GM19468 (cell line): Measurements from ENCODE around the gene VWA8.
"Not testable (repeated sequence)": the region's sequence is repeated elsewhere in the genome, so short reads cannot be mapped to it uniquely, and the experiment has no call there.

Experiments used
- ATAC-seq: cut with Tn5 transposase; IDR thresholded peaks from one replicate; pipeline ENCODE4 v1.9.1; 2021; ENCODE audit warnings: mild to moderate bottlenecking, moderate library complexity, moderate number of reproducible peaks; ENCODE audit not compliant: unreplicated experiment; ENCODE audit errors: extremely low read depth

VWA8 gene

GRCh38 chr13:41660411-41660810 lies 300.5 kb downstream of the VWA8 start:
- ATAC-seq: no peak

DNA sequence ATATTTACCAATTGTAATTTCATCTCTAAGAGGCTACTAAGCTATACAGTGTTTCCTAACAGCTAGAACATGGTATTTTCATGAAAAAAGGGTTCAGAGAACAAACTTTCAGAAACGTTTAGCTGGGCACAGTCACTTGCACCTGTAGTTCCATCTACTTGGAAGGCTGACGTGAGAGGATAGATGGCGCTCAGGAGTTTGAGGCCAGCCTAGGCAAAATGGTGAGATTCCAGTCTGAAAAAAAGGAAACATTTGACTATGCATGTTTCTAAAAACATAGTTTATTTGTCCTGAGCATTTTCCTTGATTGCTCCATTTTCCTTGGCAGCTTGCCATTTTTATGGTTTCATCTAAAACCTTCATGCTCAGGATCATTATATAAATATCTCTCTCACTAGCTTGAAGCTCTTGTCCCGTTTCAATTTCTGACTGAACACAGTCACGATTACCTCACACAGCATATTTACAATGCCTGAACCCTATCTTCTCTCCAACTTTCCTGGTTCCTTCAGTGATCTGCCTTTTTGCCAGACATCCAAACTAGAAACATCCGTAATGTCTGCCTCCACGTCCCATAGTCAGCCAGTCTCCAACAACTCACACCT lies 302.8 kb downstream of the VWA8 start:
- no peak for ATAC-seq

DNA sequence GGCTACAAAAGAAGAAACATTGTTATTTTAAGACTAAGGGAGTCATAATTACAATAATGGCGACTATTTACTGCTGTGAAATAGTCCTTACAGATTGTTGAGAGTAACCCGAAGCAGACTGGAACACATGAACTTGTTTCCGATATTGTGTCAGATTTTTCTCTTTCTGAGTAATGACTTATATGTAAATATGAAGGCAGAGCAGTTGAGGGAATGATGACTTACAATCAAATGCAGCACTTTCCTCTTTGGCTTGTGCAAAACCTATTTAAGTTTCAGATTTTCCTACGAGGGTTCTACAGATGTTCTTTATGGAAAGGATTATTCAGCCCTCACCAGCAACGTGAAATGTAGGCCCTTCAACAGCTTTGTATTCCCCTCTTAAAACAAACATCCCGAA lies 304.9 kb downstream of the VWA8 start:
- ATAC-seq: no peak

DNA sequence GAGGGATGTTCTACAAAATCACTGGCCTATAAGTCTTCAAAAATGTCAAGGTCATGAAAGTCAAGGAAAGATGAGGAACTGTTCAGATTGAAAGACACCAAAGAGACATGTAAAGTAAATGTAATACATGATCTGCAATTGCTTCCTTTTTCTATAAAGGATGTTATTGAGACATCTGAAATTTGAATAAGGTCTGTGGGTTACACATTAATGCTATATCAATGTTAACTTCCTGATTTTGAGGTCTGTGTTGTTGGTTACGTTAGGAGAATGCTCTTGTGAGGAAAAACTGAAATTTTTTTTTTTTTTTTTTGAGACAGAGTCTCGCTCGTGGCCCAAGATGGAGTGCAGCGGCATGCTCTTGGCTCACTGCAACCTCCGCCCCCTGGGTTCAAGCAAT lies 306.1 kb downstream of the VWA8 start:
- no peak for ATAC-seq

- ATAC-seq: no peak
These were observed 308.1 kb downstream of the VWA8 start for GRCh38 chr13:41652735-41653361.

DNA sequence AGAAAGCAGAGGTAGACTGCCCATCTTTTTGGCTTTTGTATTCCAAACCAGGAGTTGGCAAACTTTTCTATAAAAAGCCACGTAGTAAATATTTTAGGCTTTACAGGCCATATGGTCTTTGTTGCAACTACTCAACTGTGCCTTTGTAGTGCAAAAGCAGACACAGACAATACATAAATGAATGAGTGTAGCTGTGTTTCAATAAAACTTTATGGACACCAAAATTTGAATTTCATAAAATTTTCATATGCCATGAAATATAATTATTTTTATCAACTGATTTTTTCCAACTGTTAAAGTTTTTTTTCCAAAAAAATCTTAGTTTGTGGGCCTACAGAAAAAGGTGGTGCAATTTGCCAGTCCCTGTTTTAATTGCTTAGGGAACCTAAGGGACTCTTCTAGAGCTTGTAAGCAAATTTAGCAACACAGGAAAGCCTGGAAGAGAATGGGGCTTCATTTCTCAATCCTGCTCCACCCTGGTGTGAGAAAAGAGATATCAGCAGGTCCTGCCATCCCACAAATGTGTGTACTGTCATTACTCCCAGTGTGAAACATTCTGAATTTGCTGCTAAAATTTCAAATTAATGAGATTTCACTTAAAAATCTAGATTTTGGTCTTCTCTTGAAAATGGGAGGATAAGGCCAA lies 309.4 kb downstream of the VWA8 start:
- no peak for ATAC-seq

DNA sequence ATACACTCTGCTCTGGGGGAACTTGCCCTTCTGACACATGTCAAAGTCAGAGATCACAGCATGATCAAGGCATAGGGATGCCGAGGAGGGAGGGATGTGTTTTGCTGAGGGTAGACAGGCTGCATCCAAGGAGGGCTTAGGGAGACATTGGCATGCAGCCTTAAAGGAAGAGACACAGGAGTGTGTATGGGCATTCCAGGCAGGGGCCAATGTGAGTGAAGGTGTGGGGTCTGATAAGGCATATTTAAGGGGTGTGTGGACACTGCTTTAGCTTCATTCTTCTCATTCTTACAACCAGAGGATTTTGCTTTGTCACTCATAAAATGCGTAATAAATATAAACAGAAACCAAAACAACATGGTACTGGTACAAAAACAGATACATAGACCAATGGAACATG lies 310.2 kb downstream of the VWA8 start:
- no peak for ATAC-seq

DNA sequence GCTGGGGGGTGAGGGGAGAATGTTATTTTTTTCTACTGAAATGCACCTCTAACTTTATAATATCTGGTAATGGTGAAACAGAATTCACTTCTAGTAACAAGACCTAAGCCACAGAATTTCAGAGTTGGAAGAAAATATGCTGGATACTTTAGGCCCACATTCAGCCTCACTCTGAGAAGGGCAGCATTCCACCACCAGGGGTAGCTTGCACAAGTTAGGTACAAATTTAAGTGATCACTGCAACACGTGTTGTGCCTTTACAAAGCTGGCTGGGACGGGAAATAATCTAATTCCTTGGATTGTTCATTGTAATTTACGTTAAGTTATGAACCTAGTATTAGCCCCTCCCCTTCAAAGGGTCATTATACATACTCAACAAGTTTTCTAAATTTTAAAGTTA lies 311.2 kb downstream of the VWA8 start:
- no peak for ATAC-seq

- ATAC-seq: no peak
These were observed 312.5 kb downstream of the VWA8 start for GRCh38 chr13:41648314-41648935.

GRCh38 chr13:41647699-41648313 lies 313.1 kb downstream of the VWA8 start:
- ATAC-seq: not testable (repeated sequence)

DNA sequence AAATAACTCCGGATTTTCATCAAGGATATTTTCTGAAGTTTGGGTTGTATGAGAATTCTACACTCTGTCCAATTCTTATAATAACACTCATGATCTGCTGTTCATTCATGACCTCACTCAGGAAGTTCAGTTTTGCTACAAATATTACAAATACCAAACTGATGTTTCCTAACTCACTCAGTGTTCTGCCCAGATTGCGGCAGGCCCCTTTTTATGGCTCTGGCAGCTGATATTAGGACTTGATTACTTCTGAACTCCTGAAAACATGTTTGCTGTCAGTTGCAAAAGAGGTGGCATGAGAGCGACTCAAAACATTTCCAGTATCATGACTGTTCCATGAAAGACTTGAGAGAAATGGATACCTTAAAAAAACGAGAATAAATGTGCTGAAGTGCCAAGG lies 315.6 kb downstream of the VWA8 start:
- ATAC-seq: no peak

DNA sequence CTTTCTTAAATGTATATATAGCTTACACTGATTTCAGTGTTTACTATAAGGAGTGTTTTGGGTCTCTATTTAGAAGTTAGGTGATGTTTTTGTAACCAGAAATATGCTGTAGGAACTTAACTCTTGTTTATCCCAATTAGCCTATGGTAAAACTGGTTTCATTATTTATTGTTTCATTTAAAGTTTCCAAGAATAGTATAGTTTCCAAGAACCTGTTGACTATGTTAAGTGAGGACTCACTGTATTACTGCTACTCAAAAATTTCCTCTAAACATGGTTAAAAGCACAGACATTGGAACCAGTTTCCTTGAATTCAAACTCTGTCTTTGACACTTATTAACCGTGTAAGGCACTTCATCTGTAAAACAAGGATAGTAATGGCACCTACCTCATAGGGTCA lies 316.2 kb downstream of the VWA8 start:
- no peak for ATAC-seq

DNA sequence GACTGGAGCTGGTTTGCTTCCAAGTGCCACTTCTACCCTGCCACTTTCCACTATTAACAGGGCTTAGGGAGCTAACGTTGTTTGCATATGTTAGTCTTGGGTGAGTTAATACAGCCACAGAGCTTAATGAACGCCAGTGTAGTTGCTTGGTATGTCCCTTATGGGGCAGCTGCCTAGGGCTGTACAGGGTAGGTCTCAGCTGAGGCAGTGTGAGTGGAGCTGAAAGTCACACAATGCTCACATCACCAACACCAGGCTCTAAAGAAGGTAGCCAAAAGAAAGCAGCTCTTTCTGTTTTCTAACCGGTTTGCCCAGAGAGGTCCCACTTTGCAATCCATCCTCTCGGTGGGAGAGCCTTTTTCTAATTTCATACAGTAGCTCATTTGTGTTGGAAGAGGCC lies 317.4 kb downstream of the VWA8 start:
- ATAC-seq: no peak

DNA sequence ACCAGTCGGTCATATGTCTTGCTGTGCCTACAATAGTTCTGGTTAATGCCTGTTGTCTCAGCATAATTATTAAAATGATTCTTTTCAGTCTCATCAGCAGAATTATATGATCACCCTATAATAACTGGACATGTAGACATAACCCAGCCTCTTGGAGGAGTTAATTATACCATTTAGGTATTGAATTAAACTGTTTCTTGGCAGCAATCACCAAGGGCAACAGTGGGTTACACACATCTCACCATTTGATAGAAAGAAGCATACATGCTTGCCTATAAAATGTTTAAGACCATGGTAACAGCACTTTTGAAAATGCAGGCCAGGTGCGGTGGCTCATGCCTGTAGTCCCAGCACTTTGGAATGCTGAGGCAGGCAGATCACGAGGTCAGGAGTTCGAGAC lies 318.9 kb downstream of the VWA8 start:
- ATAC-seq: no peak

GRCh38 chr13:41641429-41641828 lies 319.5 kb downstream of the VWA8 start:
- ATAC-seq: no peak

GRCh38 chr13:41639955-41640780 lies 320.7 kb downstream of the VWA8 start:
- no peak for ATAC-seq

- ATAC-seq: no peak
These were observed 321.5 kb downstream of the VWA8 start for GRCh38 chr13:41639237-41639904.

GRCh38 chr13:41637586-41637985 lies 323.3 kb downstream of the VWA8 start:
- no peak for ATAC-seq

GRCh38 chr13:41637032-41637431 lies 323.9 kb downstream of the VWA8 start:
- ATAC-seq: not testable (repeated sequence)

DNA sequence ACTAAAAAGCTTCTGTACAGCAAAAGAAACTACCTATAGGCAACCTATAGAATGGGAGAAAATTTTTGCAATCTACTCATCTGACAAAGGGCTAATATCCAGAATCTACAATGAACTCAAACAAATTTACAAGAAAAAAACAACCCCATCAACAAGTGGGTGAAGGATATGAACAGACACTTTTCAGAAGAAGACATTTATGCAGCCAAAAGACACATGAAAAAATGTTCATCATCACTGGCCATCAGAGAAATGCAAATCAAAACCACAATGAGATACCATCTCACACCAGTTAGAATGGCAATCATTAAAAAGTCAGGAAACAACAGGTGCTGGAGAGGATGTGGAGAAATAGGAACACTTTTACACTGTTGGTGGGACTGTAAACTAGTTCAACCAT lies 324.3 kb downstream of the VWA8 start:
- ATAC-seq: not testable (repeated sequence)
